HepG2 (cell line): ENCODE measurements around the gene MAD2L2. TPM values are rescaled to one million over a fixed set of nuclear protein-coding genes. Genes with fewer than 3 reads are reported as not detected.
A peak's percentile ranks its signal among the peaks of the same experiment; 100 is the strongest.

Experiments used
- ATAC-seq: fragments of 200-7000 bp; cut with Tn5 transposase; 3 replicates; pipeline ENCODE4 v1.9.1; 2020; ENCODE audit warnings: mild to moderate bottlenecking, moderate library complexity
- BruUV-seq: library from RNA; stranded (reverse); fragments of 400-500 nt; replicated peaks from 2 replicates; lab custom pipeline; 2021; lab: Mats Ljungman, UMichigan
- CTCF ChIA-PET: fragments of 300-600 bp; formaldehyde crosslinking; extraction: SDS; loops from one replicate; lab custom pipeline; 2021; ENCODE audit warnings: low total read pairs, inconsistent platforms, low intra/inter-chr PET ratio; lab: Yijun Ruan, JAX
- POLR2A ChIA-PET: fragments of 350-600 bp; sonication (Branson Sonifier 250); formaldehyde crosslinking; loops from one replicate; lab custom pipeline; 2020; ENCODE audit warnings: antibody characterized with exemption, inconsistent platforms; lab: Yijun Ruan, JAX
- DNase-seq: peaks from one replicate; pipeline ENCODE4 v3.0.0-alpha.2; 2015; ENCODE audit warnings: low spot score
- FAIRE-seq: peaks from 3 replicates; lab custom pipeline; 2011; peaks lifted over from hg19 to GRCh38; lab: Jason Lieb, UNC
- H2AFZ ChIP-seq: one replicate; pipeline ENCODE4 v1.6.1; 2011; ENCODE audit warnings: low read length, inconsistent platforms
- H3K27ac ChIP-seq: fragments of 300-600 bp; 3 replicates; pipeline ENCODE4 v1.8.0; 2011; ENCODE audit warnings: mixed run types, mild to moderate bottlenecking, mixed read lengths, low read length, inconsistent platforms; ENCODE audit not compliant: insufficient read depth; ENCODE audit errors: extremely low read length
- H3K27me3 ChIP-seq, 2 experiments: fragments of 200-600 bp in 1 of 2; 2 replicates in 1 of 2; 3 replicates in 1 of 2; pipeline versions ENCODE4 v1.6.0 to v1.8.0; 2011; ENCODE audit warnings: low read length in 2 of 2, mild to moderate bottlenecking in 2 of 2, moderate library complexity in 2 of 2, inconsistent platforms in 1 of 2; ENCODE audit not compliant: insufficient read depth in 2 of 2, control insufficient read depth in 1 of 2
- H3K36me3 ChIP-seq, 2 experiments: fragments of 200-600 bp in 1 of 2; replicated peaks in 1 of 2; 2 replicates in 1 of 2; 3 replicates in 1 of 2; pipeline versions ENCODE4 v1.5.1 to v1.8.0; 2011; ENCODE audit warnings: low read length in 2 of 2, inconsistent platforms in 1 of 2; ENCODE audit not compliant: insufficient read depth in 2 of 2, control insufficient read depth in 1 of 2
- H3K4me1 ChIP-seq: 2 replicates; pipeline ENCODE4 v1.5.1; 2012; ENCODE audit warnings: low read length, inconsistent platforms; ENCODE audit not compliant: insufficient read depth
- H3K4me2 ChIP-seq: 2 replicates; pipeline ENCODE4 v1.6.0; 2011; ENCODE audit warnings: low read depth, low read length, inconsistent platforms
- H3K4me3 ChIP-seq, 3 experiments: fragments of 200-600 bp in 1 of 3; sonication (generic), shearing (Covaris generic) in 1 of 3; replicated peaks in 1 of 3; 2 replicates each; pipeline ENCODE4 v1.5.1; 2011 to 2016; ENCODE audit warnings: low read length in 3 of 3, inconsistent platforms in 2 of 3, low read depth in 2 of 3, mild to moderate bottlenecking in 2 of 3, control low read depth in 1 of 3, mixed read lengths in 1 of 3; ENCODE audit not compliant: insufficient read depth in 1 of 3
- H3K79me2 ChIP-seq: one replicate; pipeline ENCODE4 v1.6.1; 2011; ENCODE audit warnings: low read length, inconsistent platforms; ENCODE audit not compliant: insufficient read depth
- H3K9ac ChIP-seq: 2 replicates; pipeline ENCODE4 v1.6.0; 2011; ENCODE audit warnings: mild to moderate bottlenecking, low read depth, low read length, inconsistent platforms; ENCODE audit not compliant: insufficient read depth
- H3K9me3 ChIP-seq: 2 replicates; pipeline ENCODE4 v1.5.1; 2012; ENCODE audit warnings: mild to moderate bottlenecking, low read length
- H4K20me1 ChIP-seq: 2 replicates; pipeline ENCODE4 v1.6.0; 2011; ENCODE audit warnings: inconsistent platforms, mild to moderate bottlenecking, low read length, moderate library complexity; ENCODE audit not compliant: insufficient read depth
- CTCF ChIP-seq: sonication (generic); formaldehyde crosslinking; IDR thresholded peaks from 2 replicates; pipeline ENCODE4 v1.5.0; 2020; ENCODE audit warnings: mild to moderate bottlenecking, missing genetic modification reagents, moderate library complexity
- IRF2 ChIP-seq: IDR thresholded peaks from 2 replicates; pipeline ENCODE4 v1.6.1; 2018; ENCODE audit warnings: missing genetic modification reagents, missing compliant biosample characterization
- XBP1 ChIP-seq: sonication (generic); formaldehyde crosslinking; IDR thresholded peaks from 2 replicates; pipeline ENCODE4 v1.5.0; 2020; ENCODE audit warnings: missing genetic modification reagents
- ZNF496 ChIP-seq: sonication (generic); formaldehyde crosslinking; IDR thresholded peaks from 2 replicates; pipeline ENCODE4 v1.8.1; 2023; ENCODE audit warnings: mild to moderate bottlenecking, moderate library complexity, missing genetic modification reagents; ENCODE audit not compliant: insufficient replicate concordance
- WGBS: methylation state at CpG from one replicate; pipeline ENCODE4 v1.1.6; 2017; ENCODE audit warnings: low lambda C conversion rate; 5-methylcytosine and 5-hydroxymethylcytosine counted together
- in situ Hi-C: cut with HindIII; loops from 2 replicates; pipeline ENCODE4 v1.10.0; 2017; ENCODE audit warnings: low pct_unique_long_range_greater_than_20kb; ENCODE audit not compliant: extremely low pct_ligation_motif_present
- intact Hi-C: fragments of 100-400 bp; cut with micrococcal nuclease; formaldehyde crosslinking; loops from one replicate; pipeline ENCODE4 v1.10.0; 2022; ENCODE audit not compliant: unreplicated experiment
- polyA plus RNA-seq, 8 experiments: library from polyadenylated mRNA; depleted of rRNA in 3 of 8; stranded (reverse) in 7 of 8; unstranded in 1 of 8; fragments of >200 nt; fragmentation: Illumina TruSeq in 4 of 8; extraction: Trizol in 4 of 8; gene quantifications; 2 replicates each; pipeline versions ENCODE4 v1.2.1 to v1.2.3, GENCODE V29; 2011 to 2016; ENCODE audit warnings: low read depth in 4 of 8, missing spikeins in 1 of 8, mixed read lengths in 1 of 8; ENCODE audit not compliant: insufficient read depth in 1 of 8
- total RNA-seq, 5 experiments: library from RNA; depleted of rRNA; stranded (reverse); fragments of >200 nt; fragmentation: Illumina TruSeq; extraction: Trizol; gene quantifications; 2 replicates each; pipeline ENCODE4 v1.2.3, GENCODE V29; 2016; ENCODE audit warnings: low read depth in 1 of 5
- TF ChIP-seq, protein P1 (sequence below): sonication (generic); formaldehyde crosslinking; IDR thresholded peaks from 2 replicates; pipeline ENCODE4 v1.8.1; 2023; ENCODE audit warnings: mild to moderate bottlenecking, missing genetic modification reagents

Gene MAD2L2
- total and polyA plus RNA-seq, 2 of the 13 experiments (the other 11 are each of a cell fraction or from before 2014, with no cell fraction given): 51.8 to 53.8 TPM

DNA sequence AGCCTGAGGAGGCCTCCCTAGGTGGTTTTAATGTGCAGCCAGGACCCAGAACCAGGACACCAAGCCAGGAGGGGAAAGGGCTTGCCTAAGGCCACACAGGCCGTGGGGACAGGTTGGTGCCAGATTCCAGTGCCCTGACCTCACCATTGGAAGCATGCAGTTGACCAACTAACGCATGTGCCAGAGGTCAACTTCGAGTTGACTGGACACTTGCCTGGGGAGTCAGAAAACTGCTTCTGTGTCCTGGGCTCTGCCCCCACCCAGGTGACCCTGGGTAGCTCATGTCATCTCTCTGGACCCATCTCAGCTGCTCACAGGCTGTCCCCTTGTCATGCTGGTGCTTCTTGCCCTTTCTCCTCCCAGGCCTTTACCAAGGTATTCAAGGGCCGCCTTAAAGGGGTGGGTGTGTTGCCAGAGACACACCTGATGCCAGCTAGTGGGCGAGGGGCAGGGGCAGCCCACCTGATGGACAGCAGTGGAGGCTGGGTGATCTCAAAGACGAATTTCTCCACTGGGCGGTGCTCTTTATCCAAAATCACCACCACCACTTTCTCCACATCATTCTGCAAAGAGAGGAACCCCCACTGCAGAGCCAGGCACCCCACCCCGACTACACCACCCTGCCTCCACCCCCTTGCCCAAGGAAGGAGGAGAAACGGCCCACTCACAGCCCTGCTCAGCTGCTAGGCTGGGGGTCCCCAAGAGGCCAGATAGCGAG, 4.4 kb downstream of the MAD2L2 start:
- Histone ChIP-seq H3K79me2 (no peaks in the 10 kb centered on the region), H4K20me1 (no peaks in the 10 kb centered on the region), H3K4me2 (no peak overlapping the region), H3K27me3 (peaks cover 0 to 2% of the 10 kb centered on the region in 2 experiments; a peak in 3 of 5 replicates), H3K9me3 (no peaks in the 10 kb centered on the region), H3K27ac (no peak overlapping the region), H2AFZ (no peak overlapping the region), H3K4me3 (no peak overlapping the region), H3K36me3 (peaks cover 11 to 40% of the 10 kb centered on the region in 2 experiments), H3K4me1 (peaks cover 32% of the 10 kb centered on the region)
- FAIRE-seq: no peak
- intact Hi-C loops (no loop called here), in situ Hi-C loops (no loop called here)
- no peak for ATAC-seq
- WGBS: 88% methylated on average over 6 of the region's 10 CpGs
- no peak for DNase-seq
- BruUV-seq: no TSS peak
- CTCF ChIA-PET: no interaction called here
- TF ChIP-seq XBP1 (CRISPR knock-in tag): no peak
- 0 out of 2 replicates have a peak, but pooled peaks have one; percentile 9 for TF ChIP-seq CTCF (CRISPR knock-in tag)
- TF ChIP-seq, protein P1, sequence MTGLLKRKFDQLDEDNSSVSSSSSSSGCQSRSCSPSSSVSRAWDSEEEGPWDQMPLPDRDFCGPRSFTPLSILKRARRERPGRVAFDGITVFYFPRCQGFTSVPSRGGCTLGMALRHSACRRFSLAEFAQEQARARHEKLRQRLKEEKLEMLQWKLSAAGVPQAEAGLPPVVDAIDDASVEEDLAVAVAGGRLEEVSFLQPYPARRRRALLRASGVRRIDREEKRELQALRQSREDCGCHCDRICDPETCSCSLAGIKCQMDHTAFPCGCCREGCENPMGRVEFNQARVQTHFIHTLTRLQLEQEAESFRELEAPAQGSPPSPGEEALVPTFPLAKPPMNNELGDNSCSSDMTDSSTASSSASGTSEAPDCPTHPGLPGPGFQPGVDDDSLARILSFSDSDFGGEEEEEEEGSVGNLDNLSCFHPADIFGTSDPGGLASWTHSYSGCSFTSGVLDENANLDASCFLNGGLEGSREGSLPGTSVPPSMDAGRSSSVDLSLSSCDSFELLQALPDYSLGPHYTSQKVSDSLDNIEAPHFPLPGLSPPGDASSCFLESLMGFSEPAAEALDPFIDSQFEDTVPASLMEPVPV: no peak
- TF ChIP-seq ZNF496: no peak
- no peak for TF ChIP-seq IRF2
- TF ChIP-seq, all 625 proteins: peak for 1
- POLR2A ChIA-PET: interaction anchor here (1.0 kb wide), 2 partner anchors 12 to 22 kb away, joined by 4 read pairs; partner anchors contain the start of genes FBXO2 and FBXO44
- H3K9ac ChIP-seq: no peak overlapping the region
